GM12801 (cell line): ENCODE results near the gene ISG20L2.

Experiments used
- CTCF ChIP-seq: IDR thresholded peaks from one replicate; pipeline ENCODE4 v1.5.1; 2011; ENCODE audit warnings: control low read depth; ENCODE audit not compliant: insufficient read length; ENCODE audit errors: extremely low read depth

ISG20L2 gene

DNA sequence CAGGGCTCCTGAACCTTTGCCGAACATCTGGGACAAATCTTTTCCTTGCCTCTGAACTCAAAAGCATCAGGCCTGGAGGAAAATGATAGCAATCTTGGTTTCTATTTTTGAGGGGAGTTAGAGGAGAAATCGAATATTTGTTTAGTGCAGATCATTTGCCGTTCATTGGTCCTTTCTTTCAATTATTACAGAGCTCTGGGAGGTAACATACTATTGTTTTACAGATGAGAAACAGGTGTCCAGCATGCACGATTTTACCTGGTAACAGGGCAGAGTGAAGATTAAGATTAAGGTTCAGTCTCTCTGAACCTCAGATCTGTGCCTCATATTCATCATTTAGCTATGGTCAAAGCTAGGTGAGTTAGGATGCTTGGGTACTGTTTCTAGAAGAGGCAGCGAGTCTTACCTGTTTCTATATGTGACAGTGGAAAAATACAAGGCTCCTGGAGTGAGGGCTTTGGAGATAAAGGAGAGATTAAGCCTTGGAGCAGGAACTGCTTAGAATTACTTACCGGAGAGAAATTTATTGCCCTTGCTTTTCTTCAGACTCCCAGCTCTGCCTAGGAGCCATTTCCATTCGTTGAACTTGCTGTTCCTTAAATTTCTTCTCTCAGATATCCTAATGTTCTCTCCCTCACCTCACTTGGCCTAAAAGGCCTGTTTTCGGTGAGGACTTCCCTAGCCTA lies 40.2 kb upstream of the ISG20L2 start:
- no peak for TF ChIP-seq CTCF

GRCh38 chr1:156767879-156768604 lies 39.5 kb upstream of the ISG20L2 start:
- TF ChIP-seq CTCF, result no peak

GRCh38 chr1:156767101-156767878 lies 38.7 kb upstream of the ISG20L2 start, which contains the start of gene PRCC:
Gene PRCC, plus strand, starts transcription at chr1:156767535. Its CDS starts 237 bp downstream, at chr1:156767772.
- no peak for TF ChIP-seq CTCF

- TF ChIP-seq CTCF, result no peak
These were observed 37.9 kb upstream of the ISG20L2 start for GRCh38 chr1:156766298-156767100.

- TF ChIP-seq CTCF, result no peak
These were observed 37.1 kb upstream of the ISG20L2 start for GRCh38 chr1:156765666-156766065.

DNA sequence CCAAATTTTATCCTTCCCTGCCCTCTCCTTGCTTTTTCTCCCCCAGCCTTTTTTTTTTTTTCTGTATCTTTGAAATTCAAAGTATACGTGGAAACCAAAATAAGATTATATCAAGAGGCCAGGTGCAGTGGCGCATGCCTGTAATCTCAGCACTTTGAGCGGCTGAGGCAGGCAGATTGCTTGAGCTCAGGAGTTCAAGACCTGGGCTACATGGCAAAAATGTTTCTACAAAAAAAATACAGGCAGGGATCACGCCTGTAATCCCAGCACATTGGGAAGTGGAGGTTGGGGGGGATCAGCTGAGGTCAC lies 32.2 kb upstream of the ISG20L2 start:
- no peak for TF ChIP-seq CTCF
